Neural cell (in vitro differentiated cells): ENCODE results near the gene TMTC1. TPM values are rescaled to one million over a fixed set of nuclear protein-coding genes. Genes with fewer than 3 reads are reported as not detected.

Experiments used
- H2AFZ ChIP-seq: fragments of 200-600, 300-800 bp; sonication (generic), shearing (Covaris generic); 2 replicates; pipeline ENCODE4 v1.6.0; 2014; ENCODE audit warnings: low read depth, mild to moderate bottlenecking, antibody characterized with exemption, low read length, moderate library complexity
- H3F3A ChIP-seq: fragments of 200-600 bp; shearing (Covaris generic); 2 replicates; pipeline ENCODE4 v1.6.1; 2016; ENCODE audit warnings: mild to moderate bottlenecking, moderate library complexity, mixed read lengths, antibody characterized with exemption, low read length; ENCODE audit not compliant: insufficient read depth, poor library complexity, severe bottlenecking
- H3K27ac ChIP-seq: fragments of 200-600, 300-800 bp; sonication (generic), shearing (Covaris generic); 2 replicates; pipeline ENCODE4 v1.5.1; 2014; ENCODE audit warnings: mild to moderate bottlenecking, low read length, moderate library complexity
- H3K27me3 ChIP-seq: fragments of 300-800, 200-600 bp; sonication (generic), shearing (Covaris generic); 2 replicates; pipeline ENCODE4 v1.6.0; 2014; ENCODE audit warnings: mild to moderate bottlenecking, low read depth, low read length, moderate library complexity; ENCODE audit not compliant: insufficient read depth
- H3K36me3 ChIP-seq: fragments of 300-800, 200-600 bp; sonication (generic), shearing (Covaris generic); 2 replicates; pipeline ENCODE4 v1.5.1; 2014; ENCODE audit warnings: mild to moderate bottlenecking, antibody characterized with exemption, low read length, moderate library complexity; ENCODE audit not compliant: insufficient read depth
- H3K4me2 ChIP-seq: fragments of 300-800, 200-600 bp; sonication (generic), shearing (Covaris generic); 2 replicates; pipeline ENCODE4 v1.6.0; 2014; ENCODE audit warnings: mild to moderate bottlenecking, low read length
- H3K4me3 ChIP-seq: fragments of 300-800, 200-600 bp; sonication (generic), shearing (Covaris generic); 2 replicates; pipeline ENCODE4 v1.5.1; 2014; ENCODE audit warnings: mild to moderate bottlenecking, low read length, moderate library complexity
- H3K79me2 ChIP-seq: fragments of 200-600 bp; shearing (Covaris generic); replicated peaks from 2 replicates; pipeline ENCODE4 v1.6.0; 2014; ENCODE audit warnings: mild to moderate bottlenecking, low read length, moderate library complexity; ENCODE audit not compliant: insufficient read depth
- H3K9ac ChIP-seq: fragments of 300-800, 200-600 bp; sonication (generic), shearing (Covaris generic); 2 replicates; pipeline ENCODE4 v1.6.1; 2016; ENCODE audit warnings: mild to moderate bottlenecking, low read length, mixed read lengths
- H3K9me2 ChIP-seq: fragments of 200-600 bp; shearing (Covaris generic); 2 replicates; pipeline ENCODE4 v1.6.1; 2016; ENCODE audit warnings: mild to moderate bottlenecking, low read length, mixed read lengths; ENCODE audit not compliant: insufficient read depth
- H3K9me3 ChIP-seq: fragments of 200-600, 300-800 bp; sonication (generic), shearing (Covaris generic); 2 replicates; pipeline ENCODE4 v1.6.1; 2016; ENCODE audit warnings: mild to moderate bottlenecking, mixed run types, low read length, moderate library complexity, mixed read lengths
- H4K20me1 ChIP-seq: fragments of 200-600 bp; shearing (Covaris generic); 2 replicates; pipeline ENCODE4 v1.6.1; 2016; ENCODE audit warnings: mild to moderate bottlenecking, mixed run types; ENCODE audit not compliant: insufficient read depth
- CTCF ChIP-seq: fragments of 450-650 bp; IDR thresholded peaks from 2 replicates; pipeline ENCODE4 v1.5.1; 2014; ENCODE audit warnings: antibody characterized with exemption, mild to moderate bottlenecking, moderate library complexity; ENCODE audit not compliant: poor library complexity, severe bottlenecking
- EP300 ChIP-seq: fragments of 450-650 bp; conservative IDR thresholded peaks from 2 replicates; pipeline ENCODE4 v1.6.1; 2014; ENCODE audit warnings: antibody characterized with exemption, mild to moderate bottlenecking, moderate library complexity; ENCODE audit not compliant: poor library complexity, severe bottlenecking
- EZH2 ChIP-seq: fragments of 200-600, 300-800 bp; shearing (Covaris generic), sonication (generic); IDR thresholded peaks from 2 replicates; pipeline ENCODE4 v1.6.1; 2014; ENCODE audit warnings: antibody characterized with exemption, low read length, borderline replicate concordance, mild to moderate bottlenecking; ENCODE audit not compliant: insufficient read depth, poor library complexity, severe bottlenecking
- MXI1 ChIP-seq: fragments of 450-650 bp; conservative IDR thresholded peaks from 2 replicates; pipeline ENCODE4 v1.6.1; 2014; ENCODE audit warnings: antibody characterized with exemption, mild to moderate bottlenecking; ENCODE audit not compliant: poor library complexity, severe bottlenecking
- POLR2AphosphoS5 ChIP-seq: IDR thresholded peaks from 2 replicates; pipeline ENCODE4 v1.6.1; 2012
- RAD21 ChIP-seq: fragments of 450-650 bp; conservative IDR thresholded peaks from 2 replicates; pipeline ENCODE4 v1.6.1; 2014; ENCODE audit warnings: antibody characterized with exemption, mild to moderate bottlenecking, moderate library complexity
- REST ChIP-seq: IDR thresholded peaks from 2 replicates; pipeline ENCODE4 v1.6.1; 2012; ENCODE audit warnings: borderline replicate concordance
- SMC3 ChIP-seq: fragments of 450-650 bp; conservative IDR thresholded peaks from 2 replicates; pipeline ENCODE4 v1.6.1; 2014; ENCODE audit warnings: antibody characterized with exemption, mild to moderate bottlenecking, moderate library complexity; ENCODE audit not compliant: poor library complexity
- TAF1 ChIP-seq: IDR thresholded peaks from 2 replicates; pipeline ENCODE4 v1.6.1; 2012; ENCODE audit warnings: low read depth
- polyA plus RNA-seq: library from polyadenylated mRNA; depleted of rRNA; stranded (reverse); fragments of >200 nt; gene quantifications from 2 replicates; pipeline ENCODE4 v1.2.3, GENCODE V29; 2014

TMTC1 gene
- polyA plus RNA-seq, 1 donor from 2014 or later: 10.0 TPM

- Histone ChIP-seq H3F3A (no peaks in the 10 kb centered on the region), H2AFZ (no peak overlapping the region), H3K79me2 (no peaks in the 10 kb centered on the region), H3K27ac (no peak overlapping the region), H3K4me2 (no peak overlapping the region), H3K27me3 (no peaks in the 10 kb centered on the region), H4K20me1 (no peaks in the 10 kb centered on the region), H3K9me3 (no peaks in the 10 kb centered on the region), H3K36me3 (no peaks in the 10 kb centered on the region), H3K9me2 (no peaks in the 10 kb centered on the region), H3K4me3 (no peak overlapping the region), H3K9ac (no peak overlapping the region)
- TF ChIP-seq REST (no peak), POLR2AphosphoS5 (no peak), RAD21 (peak; percentile 67), EP300 (no peak), CTCF (peak; percentile 61), SMC3 (peak; percentile 66), MXI1 (no peak), TAF1 (no peak), EZH2 (no peak)
Measured at GRCh38 chr12:29552324-29552927, 231.3 kb downstream of the TMTC1 start.

- H3K4me3 ChIP-seq: no peak overlapping the region
- H3K27me3 ChIP-seq: no peaks in the 10 kb centered on the region
- no peaks in the 10 kb centered on the region for H3F3A ChIP-seq
- H3K27ac ChIP-seq: no peak overlapping the region
- no peaks in the 10 kb centered on the region for H3K36me3 ChIP-seq
- TF ChIP-seq CTCF (no peak), TAF1 (no peak), MXI1 (no peak), EZH2 (no peak), POLR2AphosphoS5 (no peak), SMC3 (no peak), RAD21 (no peak), EP300 (no peak), REST (no peak)
- no peaks in the 10 kb centered on the region for H3K9me2 ChIP-seq
- H3K79me2 ChIP-seq: no peaks in the 10 kb centered on the region
- H2AFZ ChIP-seq: no peak overlapping the region
- no peak overlapping the region for H3K4me2 ChIP-seq
- H3K9me3 ChIP-seq: no peaks in the 10 kb centered on the region
- H4K20me1 ChIP-seq: no peaks in the 10 kb centered on the region
- H3K9ac ChIP-seq: no peak overlapping the region
Measured at GRCh38 chr12:29551812-29552211, 231.9 kb downstream of the TMTC1 start.
